HG03159 (cell line): Measurements from ENCODE around the gene ZSCAN31.

Experiments
- ATAC-seq: cut with Tn5 transposase; IDR thresholded peaks from one replicate; pipeline ENCODE4 v1.9.1; 2021; ENCODE audit warnings: mild to moderate bottlenecking, moderate library complexity; ENCODE audit not compliant: unreplicated experiment

The ZSCAN31 gene

DNA sequence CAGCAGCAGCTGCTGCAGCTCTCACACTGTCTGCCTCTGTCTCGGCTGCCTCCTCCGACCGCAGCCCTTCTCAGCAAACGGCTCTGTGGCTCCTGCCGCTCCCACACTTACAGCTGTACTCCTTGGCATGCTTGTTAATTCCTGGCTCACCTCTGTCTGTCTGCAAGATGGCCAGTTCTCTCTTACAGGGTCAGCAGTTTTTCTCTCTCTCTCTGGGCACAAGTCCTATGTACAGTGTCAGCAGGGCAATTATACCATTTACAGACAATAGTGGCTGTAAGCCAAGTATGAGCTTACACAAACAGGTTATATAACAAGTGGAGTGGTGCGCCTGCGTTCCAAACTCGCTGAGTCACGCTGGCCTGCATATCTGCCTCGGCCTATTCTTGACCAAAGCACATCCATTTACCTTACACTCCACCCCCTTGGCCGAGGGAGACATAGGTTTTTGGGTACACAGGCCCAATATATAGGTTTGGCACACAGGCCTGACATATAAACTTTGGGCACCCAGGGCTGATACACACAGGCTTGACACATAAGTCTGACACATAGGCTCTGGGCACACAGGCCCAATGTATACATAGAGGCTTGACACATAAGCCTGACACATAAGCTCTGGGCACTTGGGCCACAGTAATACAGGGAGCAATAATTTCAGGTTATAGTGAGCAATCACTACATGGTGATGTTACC lies 18.2 kb upstream of the ZSCAN31 start:
- no peak for ATAC-seq

DNA sequence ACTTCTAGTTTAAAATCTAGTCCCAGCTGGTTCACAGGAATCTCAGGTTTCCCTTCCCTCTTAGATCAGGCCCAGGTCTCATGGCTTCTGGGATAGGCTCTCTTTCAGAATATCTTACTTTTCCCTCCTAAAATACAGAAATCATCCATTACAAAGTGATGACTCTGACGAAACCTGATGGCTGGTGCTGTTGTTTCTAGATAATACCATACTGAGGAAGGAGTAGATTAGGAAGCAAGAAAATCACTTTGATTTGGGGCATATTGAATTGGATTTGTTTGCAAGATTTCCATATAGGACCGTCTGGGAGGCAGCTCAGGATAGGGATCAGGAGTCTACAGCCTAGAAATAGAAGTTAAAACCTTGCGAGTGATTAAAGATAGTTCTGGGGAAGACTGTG lies 17.4 kb upstream of the ZSCAN31 start:
- ATAC-seq: no peak

DNA sequence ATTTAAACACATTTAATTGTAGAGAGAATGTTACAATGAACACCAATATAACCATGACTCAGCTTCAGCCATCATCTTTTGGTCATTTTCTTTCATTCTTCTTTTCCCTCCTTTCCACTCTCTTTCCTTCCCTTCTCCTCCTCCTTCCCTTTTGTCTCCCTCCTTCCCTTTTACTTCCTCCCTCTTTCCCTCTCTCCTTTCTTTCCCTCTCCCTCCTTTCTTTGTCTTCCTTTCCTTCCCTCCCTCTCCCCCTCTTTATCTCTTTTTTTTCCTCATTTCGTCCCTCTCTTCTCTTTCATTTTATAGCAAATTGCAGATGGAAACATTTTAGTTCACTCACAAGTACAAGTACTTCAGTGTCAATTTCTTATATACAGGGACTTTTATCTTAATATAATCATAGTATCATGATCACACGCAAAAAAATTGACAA lies 15.6 kb upstream of the ZSCAN31 start:
- ATAC-seq: no peak

DNA sequence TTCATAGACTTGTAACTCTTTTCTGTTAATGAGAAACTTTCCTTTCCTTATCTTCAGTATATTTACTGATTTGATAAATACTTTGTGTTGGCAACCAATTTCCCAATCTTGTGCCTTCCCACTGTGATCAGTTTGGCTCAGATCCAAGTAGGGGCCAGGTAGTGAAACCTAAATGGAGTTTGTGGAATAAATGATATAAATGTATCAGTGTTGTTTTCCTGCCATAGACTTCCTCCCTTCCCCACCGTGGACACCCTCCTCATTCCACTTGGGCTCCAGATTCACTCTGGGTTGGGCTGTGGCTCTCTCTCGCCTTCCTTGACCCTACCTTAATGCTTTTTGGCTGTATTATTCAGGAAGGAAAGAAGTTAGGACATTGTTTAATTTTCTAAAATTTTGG lies 15.1 kb upstream of the ZSCAN31 start:
- ATAC-seq: no peak

DNA sequence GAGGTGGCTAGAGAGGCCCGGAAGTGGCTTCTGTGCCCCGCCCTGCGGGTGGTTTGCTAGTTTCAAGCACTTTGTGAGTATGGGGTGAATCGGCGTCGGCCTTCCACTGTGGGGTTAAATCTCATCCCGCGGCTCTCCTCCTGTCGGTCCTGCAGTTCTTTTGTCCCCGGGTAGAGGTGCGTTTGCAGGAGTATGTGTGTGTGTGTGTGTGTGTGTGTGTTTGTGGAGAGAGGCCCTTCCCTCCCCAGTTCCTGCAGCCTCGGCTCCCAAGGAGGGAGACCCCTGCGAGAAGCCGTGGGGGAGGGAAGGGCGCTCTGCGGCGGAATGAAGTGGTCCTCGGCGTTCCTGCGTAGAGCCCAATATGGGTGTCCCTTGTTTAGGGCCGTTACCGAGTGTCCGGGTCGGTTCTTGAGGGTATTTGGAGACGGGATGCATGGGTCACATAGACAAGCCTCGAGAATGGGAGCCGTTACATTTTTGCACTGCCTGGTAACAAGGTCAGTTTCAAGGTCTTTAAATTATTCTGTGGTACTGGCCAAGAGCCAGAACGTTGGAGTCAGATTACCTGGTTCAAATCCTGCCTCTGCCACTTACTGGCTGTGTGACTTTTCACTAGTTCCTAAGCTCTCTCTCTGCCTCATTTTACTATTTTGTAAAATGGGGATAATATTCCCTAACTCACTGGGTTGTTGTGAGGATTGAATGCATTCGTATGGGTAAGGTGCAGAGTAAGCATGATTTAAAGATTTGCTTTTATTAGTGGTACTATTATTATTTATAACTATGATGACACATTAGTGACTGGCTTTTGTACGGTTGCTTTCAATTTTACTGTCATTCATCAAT lies 14.2 kb upstream of the ZSCAN31 start, which contains the start of gene ZKSCAN3:
Gene ZKSCAN3, plus strand, starts transcription at position 56 of the 846 bp plus-strand sequence. CDS start 9,640 bp downstream, outside the sequence.
- peak; percentile 96 for ATAC-seq

DNA sequence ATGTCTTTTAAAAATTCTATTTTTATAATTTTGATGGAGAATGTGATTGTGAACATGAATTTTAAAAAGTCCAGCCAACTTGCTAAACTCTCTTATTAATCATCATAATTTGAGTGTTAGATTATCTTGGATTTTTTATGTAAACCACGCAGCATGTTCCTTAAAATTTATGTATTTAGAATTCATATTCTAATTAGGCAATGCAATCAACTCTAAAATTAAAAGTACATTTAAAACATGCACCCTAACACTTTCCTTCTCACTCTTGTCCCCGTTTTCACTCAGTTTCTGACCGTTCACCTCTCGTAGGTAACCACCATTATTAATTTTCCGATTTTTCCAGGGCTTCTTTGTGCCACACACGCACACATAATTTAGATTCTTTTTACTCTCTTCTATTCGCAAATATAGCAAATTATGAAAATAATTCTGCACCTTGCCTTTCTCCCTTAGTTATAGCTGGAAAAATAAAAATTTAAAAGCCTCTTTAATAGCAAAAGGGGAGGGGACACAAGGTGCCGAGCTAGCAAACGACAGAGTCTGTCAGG lies 13.5 kb upstream of the ZSCAN31 start:
- ATAC-seq: no peak

DNA sequence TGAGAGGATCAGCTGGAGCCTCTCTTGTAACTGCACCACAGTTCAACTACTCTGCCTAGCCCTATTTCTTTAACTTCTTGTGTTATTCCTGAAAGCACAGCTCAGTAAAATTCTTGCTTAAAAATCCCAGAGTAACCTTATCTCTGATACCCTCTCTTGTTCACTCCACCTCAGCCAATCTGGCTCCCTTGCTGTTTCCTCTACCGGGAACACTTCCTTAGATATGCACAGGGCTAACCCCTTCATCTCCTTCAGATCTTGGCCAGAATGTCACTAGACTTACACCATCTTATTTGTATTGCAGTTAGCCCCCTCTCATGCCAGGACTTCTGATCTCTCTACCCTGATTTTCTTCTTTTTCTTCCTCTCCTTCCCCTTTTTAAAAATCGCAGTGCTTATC lies 11.2 kb upstream of the ZSCAN31 start:
- no peak for ATAC-seq

DNA sequence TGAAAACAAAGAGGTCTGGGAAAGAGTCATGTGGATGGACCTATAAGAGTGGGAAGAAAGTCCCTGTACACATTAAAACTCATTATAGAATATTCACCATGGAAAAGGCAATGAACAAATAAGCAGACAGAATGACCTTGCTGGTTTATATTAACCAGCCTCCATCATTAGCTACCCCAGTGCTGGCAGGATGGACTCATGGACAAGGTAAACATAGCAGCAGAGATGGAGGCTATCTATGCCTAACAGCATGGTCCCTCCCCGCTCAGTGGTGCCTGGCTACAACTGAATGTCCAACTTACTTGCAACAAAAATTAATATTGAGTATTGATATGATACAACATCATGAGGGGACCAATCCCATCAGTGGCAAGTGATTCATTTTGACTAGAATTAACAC lies 9.3 kb upstream of the ZSCAN31 start:
- no peak for ATAC-seq

DNA sequence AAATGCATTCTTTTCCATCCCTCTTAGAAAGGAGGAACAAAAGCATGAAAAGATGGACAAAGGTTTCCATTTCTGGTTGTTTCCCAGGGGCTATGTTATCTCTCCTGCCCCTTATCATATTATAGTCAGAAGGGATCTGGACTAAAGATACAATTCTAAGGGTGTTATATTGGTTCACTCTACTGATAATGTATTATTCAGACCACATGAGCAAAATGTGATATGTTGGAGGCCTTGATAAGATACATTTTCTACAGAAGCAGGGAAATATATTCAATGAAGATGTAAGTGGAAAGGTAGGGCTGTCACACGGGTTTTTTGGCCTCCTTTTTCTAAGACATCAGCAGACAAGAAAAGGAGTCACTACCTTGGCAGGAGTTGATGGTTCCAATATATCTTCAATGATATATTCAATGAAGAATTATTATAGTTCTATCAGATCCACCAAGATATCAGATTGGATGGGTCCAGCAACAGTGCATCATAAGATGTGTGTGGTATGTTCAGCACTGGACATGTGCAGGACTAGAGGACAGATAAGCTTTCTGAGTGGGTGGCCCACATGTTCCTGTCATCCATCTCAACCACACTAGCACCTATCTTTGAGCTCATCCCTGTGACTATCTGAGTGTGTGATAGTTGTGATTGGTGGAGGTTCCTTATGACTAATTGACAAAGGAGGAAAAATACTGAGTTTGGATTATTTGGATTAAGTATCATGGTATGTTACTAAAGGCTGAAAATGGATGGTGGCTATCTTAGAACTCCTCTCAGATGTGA lies 8.1 kb upstream of the ZSCAN31 start:
- no peak for ATAC-seq

DNA sequence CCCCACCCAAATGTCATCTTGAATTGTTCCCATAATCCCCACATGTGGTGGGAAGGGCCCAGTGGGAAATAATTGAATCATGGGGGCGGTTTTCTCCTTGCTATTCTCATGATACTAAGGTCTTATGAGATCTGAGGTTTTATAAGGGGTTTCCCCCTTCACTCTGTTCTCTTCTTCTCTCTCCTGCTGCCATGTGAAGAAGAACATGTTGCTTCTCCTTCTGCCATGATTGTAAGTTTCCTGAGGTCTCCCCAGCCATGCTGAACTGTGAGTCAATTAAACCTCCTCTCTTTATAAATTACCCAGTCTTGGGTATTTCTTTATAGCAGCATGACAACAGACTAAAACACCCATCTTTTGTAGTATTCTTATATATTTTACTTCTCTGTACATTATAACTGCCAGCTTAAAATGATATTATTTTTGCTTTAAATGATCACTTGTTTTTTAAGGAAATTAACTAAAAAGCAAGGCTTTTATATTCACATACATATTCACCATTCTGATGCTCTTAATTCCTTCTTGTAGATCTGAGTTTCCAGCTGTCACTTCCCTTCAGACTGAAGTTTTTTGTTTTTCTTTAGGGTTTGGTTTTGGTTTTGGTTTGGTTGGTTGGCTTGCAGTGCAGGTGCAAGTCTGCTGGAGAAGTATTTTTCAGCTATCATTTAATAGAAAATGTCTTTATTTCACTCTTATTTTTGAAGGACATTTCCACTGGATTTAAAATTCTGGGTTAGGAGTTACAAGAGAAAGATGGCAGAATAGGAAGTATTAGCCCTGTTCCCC lies 4.6 kb upstream of the ZSCAN31 start:
- no peak for ATAC-seq

DNA sequence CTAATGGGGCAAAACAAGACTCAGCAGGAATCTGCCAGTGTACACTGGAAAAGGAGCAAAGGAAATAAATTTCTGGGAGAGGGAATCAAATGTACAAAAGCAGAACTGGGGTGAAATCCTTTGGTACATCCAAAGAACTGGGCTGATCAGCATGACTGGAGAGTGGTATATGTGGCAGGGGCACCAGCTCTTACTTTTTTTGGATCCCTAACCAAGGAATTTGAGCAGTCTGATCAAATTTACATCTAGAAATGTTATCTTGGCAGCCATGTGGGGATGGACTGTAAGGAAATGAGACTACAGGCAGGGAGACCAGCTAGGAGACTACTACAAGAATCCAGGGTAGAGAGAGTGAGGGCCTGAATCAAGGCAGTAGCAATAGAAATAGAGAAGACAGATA lies 1.2 kb upstream of the ZSCAN31 start:
- ATAC-seq: no peak

DNA sequence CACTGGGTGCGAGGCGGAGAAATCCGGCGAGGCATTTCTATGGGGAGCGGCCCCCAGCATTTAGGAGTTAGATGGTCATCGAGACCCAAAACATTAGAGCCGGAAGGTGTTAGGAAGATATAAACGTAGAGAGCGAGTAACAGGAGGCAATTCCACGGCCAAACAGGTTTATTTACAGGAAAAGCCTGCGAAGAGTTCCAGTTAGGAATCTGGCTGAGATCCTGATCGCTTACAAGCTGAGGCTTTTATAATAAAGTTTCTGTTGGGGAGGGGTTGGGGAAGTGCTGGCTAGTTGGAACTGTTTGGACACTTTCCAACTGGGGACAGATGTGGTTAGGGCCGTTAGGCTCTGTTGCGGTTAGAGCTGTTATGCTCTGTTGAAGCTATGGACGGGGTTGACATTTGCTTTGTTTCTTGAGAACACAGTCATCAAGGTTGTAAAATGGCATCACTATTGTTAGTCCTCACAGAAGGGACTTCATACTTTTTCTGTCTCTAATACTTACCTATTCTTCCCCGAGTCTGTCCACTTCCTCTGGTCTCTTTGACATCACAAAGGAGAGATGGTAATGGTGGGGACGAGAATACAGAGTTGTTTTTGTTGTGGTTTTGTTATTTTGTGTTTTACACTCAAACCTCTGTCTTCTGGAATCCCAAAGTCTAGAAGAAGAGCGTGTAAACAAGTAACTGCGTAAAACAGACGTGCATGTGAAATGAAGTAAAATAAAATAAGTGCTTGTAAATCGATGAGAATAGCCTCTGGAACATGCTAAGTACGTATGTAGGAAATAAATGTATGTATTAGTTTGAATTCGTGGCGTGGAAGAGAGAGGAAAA lies 554 bp upstream of the ZSCAN31 start:
- ATAC-seq: peak; percentile 35

DNA sequence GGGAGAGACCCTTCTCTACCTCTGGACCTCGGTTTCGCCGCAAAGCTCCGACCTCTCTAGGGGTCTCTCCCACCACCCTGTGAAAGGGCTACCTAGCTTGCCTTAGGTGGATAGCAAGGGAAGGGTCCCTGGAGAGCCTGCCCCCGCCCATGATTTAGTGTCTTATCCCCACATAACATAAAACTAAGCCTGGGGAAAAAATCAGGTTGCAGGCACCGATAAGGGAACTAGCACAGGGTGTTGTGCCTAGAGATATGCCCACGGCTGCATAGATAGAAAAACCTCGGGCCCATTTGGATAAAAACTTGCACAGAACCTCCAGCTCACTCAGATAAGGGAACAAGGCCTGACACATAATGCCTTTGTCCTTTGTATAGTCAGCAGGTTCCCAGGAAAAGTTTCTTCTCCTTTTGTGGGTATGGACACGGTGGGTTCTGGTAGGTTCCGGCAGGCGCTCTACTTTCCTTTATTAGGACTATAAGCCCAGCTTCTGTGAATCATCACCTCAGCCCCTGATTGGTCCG lies 846 bp downstream of the ZSCAN31 start:
- no peak for ATAC-seq

DNA sequence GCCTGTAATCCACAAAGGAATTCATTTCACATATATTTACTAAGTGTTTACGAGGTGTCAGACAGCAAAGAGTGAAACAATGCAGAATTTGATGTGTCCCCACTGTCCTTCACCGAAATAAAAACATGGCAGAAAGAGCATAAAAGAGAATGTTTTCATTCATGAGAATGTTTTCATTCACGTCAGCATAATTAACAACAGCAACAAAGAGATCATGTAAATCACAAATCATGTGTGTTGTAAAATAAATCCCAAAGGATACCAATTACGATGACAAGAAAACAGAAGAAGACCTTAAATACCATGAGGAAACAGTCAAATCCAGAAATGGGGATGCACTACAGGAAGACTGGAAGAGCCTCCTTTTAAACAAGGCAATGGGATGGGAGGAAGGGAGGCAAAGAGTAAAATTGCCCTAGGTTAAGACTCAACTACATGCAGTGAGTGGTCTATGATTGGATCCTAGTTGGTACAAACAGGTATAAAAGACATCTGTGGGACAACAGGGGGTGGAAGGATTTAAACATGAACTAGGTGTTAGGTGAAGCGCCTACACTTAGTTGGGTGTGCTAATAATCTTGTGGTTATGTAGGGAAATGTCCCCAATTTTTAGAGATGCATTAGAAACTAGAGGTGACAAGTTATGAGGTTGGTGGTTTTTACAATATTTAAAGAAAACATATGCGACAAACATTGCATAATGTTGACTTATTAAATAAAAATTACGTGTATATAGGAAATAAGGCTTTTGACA lies 1.5 kb downstream of the ZSCAN31 start:
- no peak for ATAC-seq

DNA sequence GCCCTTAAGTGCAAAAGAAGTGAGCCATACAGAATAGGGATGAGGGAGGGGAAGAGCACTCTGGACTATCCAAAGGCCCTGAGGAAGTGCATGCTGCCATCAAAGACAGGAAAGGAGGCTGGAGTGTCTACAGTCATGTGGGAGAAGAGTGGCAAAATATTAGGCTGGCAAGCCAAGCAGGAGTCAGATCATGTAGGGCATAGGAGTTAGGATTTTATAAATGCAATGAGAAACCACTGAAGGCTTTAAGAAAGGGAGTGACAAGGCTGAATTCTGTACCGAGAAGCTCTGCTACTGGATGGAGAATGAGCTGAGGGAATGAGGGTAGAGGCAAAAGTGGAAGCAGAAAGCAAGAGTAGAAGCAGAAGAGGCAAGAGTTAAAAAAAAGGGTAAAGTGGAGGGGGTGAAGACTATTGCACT lies 2.3 kb downstream of the ZSCAN31 start:
- no peak for ATAC-seq

DNA sequence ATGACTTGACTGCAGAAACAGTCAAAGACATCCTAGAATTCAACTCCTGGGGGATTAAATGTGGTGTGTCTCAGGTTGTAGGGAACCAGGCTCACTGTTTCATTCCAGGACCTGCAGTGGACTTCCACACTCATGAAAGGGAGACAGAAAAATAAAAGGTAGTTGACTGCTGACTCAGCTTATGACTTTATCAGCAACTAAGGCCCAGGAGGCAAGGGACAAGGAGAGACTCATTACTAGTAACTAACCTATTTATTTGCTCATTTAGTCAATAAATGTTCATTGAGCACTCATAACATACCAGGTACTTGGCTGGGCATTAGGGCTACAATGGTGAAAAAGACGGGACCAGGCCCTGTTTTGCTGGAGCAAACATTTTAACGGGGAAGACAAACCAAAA lies 2.9 kb downstream of the ZSCAN31 start:
- ATAC-seq: no peak

DNA sequence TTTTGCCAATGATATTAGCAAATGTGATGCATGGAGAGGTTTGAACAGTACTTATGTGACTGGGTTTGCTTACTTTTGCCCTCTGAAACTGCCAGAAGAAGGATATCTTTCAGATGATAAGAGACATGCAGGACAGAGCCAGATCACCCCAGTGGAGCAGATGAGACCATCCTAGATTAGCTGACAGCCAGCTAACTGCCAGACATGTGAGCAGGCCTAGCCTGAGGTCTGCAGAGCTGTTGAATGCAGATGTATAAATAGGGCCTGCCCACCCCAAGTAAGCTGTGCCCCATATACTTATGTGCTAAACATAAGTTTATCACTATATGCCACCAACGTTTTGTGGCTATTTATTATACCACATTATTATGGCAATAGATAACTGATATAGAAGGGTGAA lies 5.9 kb downstream of the ZSCAN31 start:
- ATAC-seq: no peak

DNA sequence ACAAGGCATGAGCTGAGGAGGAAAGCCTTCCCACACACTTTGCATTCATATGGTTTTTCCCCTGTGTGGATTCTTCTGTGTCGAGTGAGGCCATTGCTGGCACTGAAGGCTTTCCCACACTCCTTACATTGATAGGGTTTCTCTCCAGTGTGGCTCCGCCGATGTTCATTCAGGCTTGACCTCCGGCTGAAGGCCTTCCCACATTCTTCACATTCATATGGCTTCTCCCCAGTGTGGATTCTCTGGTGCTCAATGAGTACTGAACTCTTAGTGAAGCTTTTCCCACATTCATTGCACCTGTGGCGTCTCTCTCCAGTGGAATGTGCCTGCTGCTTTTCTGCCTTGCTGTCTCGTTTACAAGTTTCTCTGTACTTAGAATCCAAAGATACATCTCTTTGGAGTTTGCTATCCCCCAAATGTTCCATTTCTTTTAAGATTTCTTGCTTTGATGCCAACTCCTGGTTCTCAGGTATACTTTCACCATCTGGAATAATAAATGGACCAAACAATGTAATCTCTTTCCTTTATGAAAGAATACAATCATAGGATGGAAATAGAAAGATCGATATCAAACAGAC lies 9.5 kb downstream of the ZSCAN31 start:
- ATAC-seq: no peak
